ENCODE results near the gene EBF3. TPM values are rescaled to one million over a fixed set of nuclear protein-coding genes. Genes with fewer than 3 reads are reported as not detected.

Gene EBF3
- total RNA-seq, 1 experiment from 2014 or later: 0.22 TPM

DNA sequence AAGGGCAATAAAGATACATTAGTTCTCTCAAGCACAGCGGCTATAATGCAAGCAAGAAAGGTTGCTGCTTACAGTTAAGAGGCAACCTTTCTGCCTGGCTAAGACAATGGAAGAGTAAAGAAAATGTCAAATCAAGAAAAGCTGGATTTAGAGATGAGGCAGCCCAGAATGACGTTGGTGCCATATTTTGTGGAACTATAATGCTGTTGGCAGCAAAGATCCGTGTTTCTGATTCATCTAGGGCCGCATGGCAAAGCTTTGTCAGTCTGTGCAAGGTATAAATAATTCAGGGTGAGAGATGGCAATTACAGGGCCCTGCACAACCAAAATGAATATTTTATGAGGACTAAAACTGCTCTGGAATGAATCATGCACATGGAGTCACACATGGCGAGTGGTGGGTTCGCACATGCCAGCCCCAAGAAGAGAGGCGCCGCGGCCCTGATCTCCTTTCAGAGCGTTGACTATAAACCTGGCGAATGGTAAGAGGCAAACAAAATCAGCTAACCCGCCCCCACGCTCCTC lies 76.6 kb downstream of the EBF3 start:
- no peak overlapping the region for H3K4me3 Mint-ChIP-seq
- Histone ChIP-seq H3K14ac (ENCODE audit: insufficient read depth, low read length) (no peak overlapping the region), H4K8ac (replicated peaks; ENCODE audit: insufficient read length, low read depth, low read length) (no peak overlapping the region), H2BK12ac (ENCODE audit: insufficient read length, low read depth, low read length) (no peak overlapping the region), H3K23me2 (ENCODE audit: insufficient read length, low read depth, low read length, poor library complexity, severe bottlenecking) (no peaks in the 10 kb centered on the region), H3K79me2 (ENCODE audit: insufficient read depth, low read length) (no peaks in the 10 kb centered on the region), H2AK5ac (ENCODE audit: insufficient read length, low read length) (no peak overlapping the region), H2BK20ac (ENCODE audit: low read depth, low read length, poor library complexity, severe bottlenecking) (no peak overlapping the region), H2AFZ (ENCODE audit: low read length) (no peak overlapping the region), H3K9ac (ENCODE audit: extremely low read depth, insufficient read length, low read length) (no peak overlapping the region), H3K27me3 (ENCODE audit: insufficient read depth, low read length) (no peaks in the 10 kb centered on the region), H3K9me3 (ENCODE audit: control insufficient read depth, low read depth, low read length) (no peaks in the 10 kb centered on the region), H3K4me1 (ENCODE audit: insufficient read depth, low read length) (no peaks in the 10 kb centered on the region), H3K23ac (ENCODE audit: insufficient read length, low read depth, low read length) (no peak overlapping the region), H3K27ac (ENCODE audit: insufficient read length, low read depth, low read length) (no peak overlapping the region), H2BK120ac (ENCODE audit: low read depth, low read length, poor library complexity, severe bottlenecking) (no peak overlapping the region), H3T11ph (ENCODE audit: low read length) (no peak overlapping the region), H2BK15ac (ENCODE audit: low read depth, low read length) (no peak overlapping the region), H3K79me1 (ENCODE audit: insufficient read depth, low read depth, low read length, poor library complexity, severe bottlenecking) (no peaks in the 10 kb centered on the region), H3K4ac (ENCODE audit: low read depth, low read length) (no peak overlapping the region), H4K91ac (ENCODE audit: insufficient read length, low read depth, low read length) (no peak overlapping the region), H3K18ac (ENCODE audit: insufficient read length, low read depth, low read length) (no peak overlapping the region), H3K4me2 (ENCODE audit: insufficient read depth, insufficient read length, low read length) (no peak overlapping the region), H3K56ac (ENCODE audit: insufficient read length, low read depth, low read length) (no peak overlapping the region), H2BK5ac (ENCODE audit: insufficient read length, low read length) (no peak overlapping the region), H4K5ac (ENCODE audit: insufficient read length, low read depth, low read length) (no peak overlapping the region), H4K20me1 (ENCODE audit: control insufficient read depth, insufficient read depth, insufficient read length) (no peaks in the 10 kb centered on the region)
- no peaks in the 10 kb centered on the region for H3K36me3 Mint-ChIP-seq (ENCODE audit: insufficient read depth in 1 of 3, low read depth in 3 of 3)
- WGBS (ENCODE audit: extremely low coverage, insufficient read length, low lambda C conversion rate): no CpG with 5 or more reads among the region's 13 CpGs
- H3K4me1 Mint-ChIP-seq: peaks cover 25 to 29% of the 10 kb centered on the region in 2 experiments
- peaks cover 3% of the 10 kb centered on the region; the same call in 1 of the 2 replicates for H3K27me3 Mint-ChIP-seq (ENCODE audit: low read depth)
- DNase-seq: no peak
- H3K9me3 Mint-ChIP-seq: no peaks in the 10 kb centered on the region; a peak in 1 of 5 replicates
- no peak overlapping the region for H3K27ac Mint-ChIP-seq
- no peak for TF ChIP-seq CTCF (conservative IDR thresholded peaks at IDR 0.05)
